Gastrocnemius medialis (tissue), 4 donors: ENCODE measurements around the gene RASAL2. TPM values are rescaled to one million over a fixed set of nuclear protein-coding genes. Genes with fewer than 3 reads are reported as not detected.

Experiments used
- ATAC-seq, 2 donors: fragments of 150-250 bp; one replicate each; pipeline ENCODE4 v1.9.1; 2016
- DNase-seq, 2 donors: peaks; one replicate each; pipeline ENCODE4 v3.0.0-alpha.2; 2019
- H3K27ac ChIP-seq, 4 donors: fragments of 200-600 bp; sonication (generic); 1 replicate in 1 of 4; 2 replicates in 3 of 4; pipeline ENCODE4 v1.5.1; 2016 to 2018; ENCODE audit warnings: mild to moderate bottlenecking in 2 of 4, moderate library complexity in 1 of 4
- H3K27me3 ChIP-seq, 3 donors: fragments of 200-600 bp; sonication (generic) in 2 of 3; 1 replicate in 1 of 3; 2 replicates in 2 of 3; pipeline versions ENCODE4 v1.5.1 to v1.6.0; 2016 to 2019; ENCODE audit warnings: mild to moderate bottlenecking in 1 of 3, moderate library complexity in 1 of 3
- H3K36me3 ChIP-seq, 2 donors: fragments of 200-600 bp; sonication (generic) in 1 of 2; one replicate each; pipeline ENCODE4 v1.5.1; 2017 to 2018
- H3K4me1 ChIP-seq, 2 donors: fragments of 200-600 bp; sonication (generic) in 1 of 2; one replicate each; pipeline ENCODE4 v1.5.1; 2016 to 2017; ENCODE audit warnings: mild to moderate bottlenecking in 2 of 2
- H3K4me3 ChIP-seq, 4 donors: fragments of 200-600 bp; sonication (generic) in 3 of 4; 1 replicate in 1 of 4; 2 replicates in 3 of 4; pipeline ENCODE4 v1.5.1; 2016 to 2019; ENCODE audit warnings: mild to moderate bottlenecking in 2 of 4
- H3K9me3 ChIP-seq, 3 donors: fragments of 200-600 bp; sonication (generic) in 2 of 3; 1 replicate in 1 of 3; 2 replicates in 2 of 3; pipeline ENCODE4 v1.5.1; 2016 to 2019
- POLR2A ChIP-seq, 2 donors: fragments of 450-650 bp; IDR thresholded peaks; one replicate each; pipeline ENCODE4 v1.6.1; 2017; ENCODE audit warnings: antibody characterized with exemption in 2 of 2, mild to moderate bottlenecking in 2 of 2, moderate library complexity in 2 of 2
- in situ Hi-C, 4 donors: fragments of 200-750 bp; cut with MboI; loops; one replicate each; pipeline versions ENCODE4 v1.15.0 to v1.8.0; 2017; ENCODE audit warnings: low sequenced_read_pairs in 4 of 4
- intact Hi-C: fragments of 100-400 bp; cut with DNase I; formaldehyde crosslinking; loops from one replicate; pipeline ENCODE4 v1.15.1; 2023; ENCODE audit warnings: low total_unique reads
- total RNA-seq, 4 donors: library from RNA; depleted of rRNA; stranded (reverse); fragments of >200 nt; gene quantifications; one replicate each; pipeline versions ENCODE4 v1.1.0 to v1.2.3, GENCODE V29; 2016
- TF ChIP-seq, protein P1 (sequence below), 5 experiments: fragments of 450-650 bp in 3 of 5; fragments of 200-600 bp in 2 of 5; sonication (generic) in 2 of 5; IDR thresholded peaks in 4 of 5; conservative IDR thresholded peaks in 1 of 5; 1 replicate in 4 of 5; 2 replicates in 1 of 5; pipeline ENCODE4 v1.5.1; 2016 to 2019; ENCODE audit warnings: antibody characterized with exemption in 5 of 5, mild to moderate bottlenecking in 3 of 5, moderate library complexity in 3 of 5

The RASAL2 gene
- total RNA-seq, 4 donors from 2014 or later: 7.6 to 13.4 (median 8.8) TPM

DNA sequence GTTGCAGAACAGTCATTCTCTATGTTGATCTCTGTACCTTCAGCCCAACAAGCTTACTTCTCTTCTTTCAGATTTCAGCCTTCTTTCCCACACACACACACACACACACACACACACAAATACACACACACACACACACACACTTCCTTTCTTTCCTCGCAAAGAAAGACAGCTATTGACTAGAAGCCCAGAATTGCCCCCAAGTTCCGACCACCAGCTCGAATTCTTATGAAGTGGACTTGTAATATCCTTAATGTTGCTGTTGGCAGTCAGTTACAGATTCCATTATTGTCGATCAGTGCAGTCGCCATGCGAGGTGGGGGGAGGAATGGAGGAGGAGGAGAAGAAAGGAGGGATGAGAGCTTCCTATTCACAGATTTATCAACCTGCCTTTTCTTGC, 277.3 kb downstream of the RASAL2 start:
- Histone ChIP-seq H3K27me3 (no peaks in the 10 kb centered on the region), H3K4me1 (peaks cover 34 to 41% of the 10 kb centered on the region in 2 donors), H3K36me3 (no peaks in the 10 kb centered on the region), H3K4me3 (peak overlapping the region; percentile 27 to 55 (median 44)), H3K9me3 (no peaks in the 10 kb centered on the region), H3K27ac (peak overlapping the region in 3 of 4 donors; percentile 2 to 39 (median 16))
- intact Hi-C loops: no loop called here
- peak in 1 of 2 donors; percentile 53 for ATAC-seq
- no peak for DNase-seq
- in situ Hi-C loops: no loop called here
- TF ChIP-seq POLR2A (IDR thresholded peaks at IDR 0.05): no peak
- TF ChIP-seq, protein P1, sequence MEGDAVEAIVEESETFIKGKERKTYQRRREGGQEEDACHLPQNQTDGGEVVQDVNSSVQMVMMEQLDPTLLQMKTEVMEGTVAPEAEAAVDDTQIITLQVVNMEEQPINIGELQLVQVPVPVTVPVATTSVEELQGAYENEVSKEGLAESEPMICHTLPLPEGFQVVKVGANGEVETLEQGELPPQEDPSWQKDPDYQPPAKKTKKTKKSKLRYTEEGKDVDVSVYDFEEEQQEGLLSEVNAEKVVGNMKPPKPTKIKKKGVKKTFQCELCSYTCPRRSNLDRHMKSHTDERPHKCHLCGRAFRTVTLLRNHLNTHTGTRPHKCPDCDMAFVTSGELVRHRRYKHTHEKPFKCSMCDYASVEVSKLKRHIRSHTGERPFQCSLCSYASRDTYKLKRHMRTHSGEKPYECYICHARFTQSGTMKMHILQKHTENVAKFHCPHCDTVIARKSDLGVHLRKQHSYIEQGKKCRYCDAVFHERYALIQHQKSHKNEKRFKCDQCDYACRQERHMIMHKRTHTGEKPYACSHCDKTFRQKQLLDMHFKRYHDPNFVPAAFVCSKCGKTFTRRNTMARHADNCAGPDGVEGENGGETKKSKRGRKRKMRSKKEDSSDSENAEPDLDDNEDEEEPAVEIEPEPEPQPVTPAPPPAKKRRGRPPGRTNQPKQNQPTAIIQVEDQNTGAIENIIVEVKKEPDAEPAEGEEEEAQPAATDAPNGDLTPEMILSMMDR (IDR thresholded peaks at IDR 0.05 in 4 of 5, conservative IDR thresholded peaks at IDR 0.05 in 1 of 5): no peak

DNA sequence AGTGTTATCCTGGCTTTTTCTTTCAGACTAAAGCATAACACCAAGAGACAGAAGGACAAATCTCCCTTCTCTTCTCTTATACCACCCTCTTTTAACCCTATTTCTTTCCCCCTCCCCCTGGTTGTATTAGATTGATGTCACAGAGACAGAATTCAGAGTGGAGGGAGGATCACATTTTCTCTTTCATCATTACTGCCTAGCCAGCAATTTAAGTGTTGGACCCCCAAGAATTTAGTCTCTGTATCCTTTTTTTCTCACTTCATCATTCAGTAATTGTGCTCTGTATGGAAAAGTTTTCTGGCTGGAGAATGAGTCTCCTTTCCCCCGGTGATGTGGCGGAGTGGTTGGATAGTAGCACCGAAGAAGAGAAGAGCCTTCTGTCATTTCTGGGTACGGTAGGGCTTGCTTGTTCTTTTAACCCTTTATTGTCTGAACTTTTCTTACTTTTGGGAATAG, 278.1 kb downstream of the RASAL2 start:
- TF ChIP-seq, protein P1 (IDR thresholded peaks at IDR 0.05 in 4 of 5, conservative IDR thresholded peaks at IDR 0.05 in 1 of 5): no peak
- TF ChIP-seq POLR2A (IDR thresholded peaks at IDR 0.05): no peak
- no peaks in the 10 kb centered on the region for H3K9me3 ChIP-seq
- H3K4me1 ChIP-seq: peaks cover 40 to 41% of the 10 kb centered on the region in 2 donors
- no peaks in the 10 kb centered on the region for H3K36me3 ChIP-seq
- in situ Hi-C loops: no loop called here
- intact Hi-C loops: no loop called here
- H3K4me3 ChIP-seq: peak overlapping the region; percentile 27 to 55 (median 44)
- no peak for DNase-seq
- H3K27me3 ChIP-seq: no peaks in the 10 kb centered on the region
- peak overlapping the region in 3 of 4 donors; percentile 2 to 39 (median 16) for H3K27ac ChIP-seq
- peak in 1 of 2 donors; percentile 62 for ATAC-seq

DNA sequence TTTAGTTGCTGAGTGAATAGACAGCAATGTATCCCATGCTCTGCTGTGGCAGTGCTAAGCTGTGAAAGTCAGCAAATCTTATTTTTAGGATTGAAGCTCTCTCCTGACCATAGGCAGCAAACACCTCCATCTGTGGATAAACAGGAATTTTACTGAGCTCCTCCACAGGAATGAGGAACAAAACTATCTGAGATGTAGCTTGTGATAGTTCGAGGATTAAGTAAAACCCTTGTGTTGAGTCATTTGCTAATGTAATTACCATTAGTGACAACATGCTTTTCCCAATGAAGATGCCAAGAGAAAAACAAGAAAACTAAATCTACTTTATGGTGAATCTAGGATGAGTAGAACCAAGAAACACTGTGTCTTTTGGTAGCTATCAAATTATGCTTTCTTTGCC, 280.1 kb downstream of the RASAL2 start:
- TF ChIP-seq POLR2A (IDR thresholded peaks at IDR 0.05): no peak
- TF ChIP-seq, protein P1 (IDR thresholded peaks at IDR 0.05 in 4 of 5, conservative IDR thresholded peaks at IDR 0.05 in 1 of 5): no peak
- Histone ChIP-seq H3K36me3 (no peaks in the 10 kb centered on the region), H3K27ac (no peak overlapping the region), H3K4me1 (peaks cover 41% of the 10 kb centered on the region in 2 donors), H3K27me3 (no peaks in the 10 kb centered on the region), H3K4me3 (no peak overlapping the region), H3K9me3 (no peaks in the 10 kb centered on the region)
- in situ Hi-C loops (no loop called here), intact Hi-C loops (no loop called here)
- ATAC-seq: no peak
- no peak for DNase-seq

DNA sequence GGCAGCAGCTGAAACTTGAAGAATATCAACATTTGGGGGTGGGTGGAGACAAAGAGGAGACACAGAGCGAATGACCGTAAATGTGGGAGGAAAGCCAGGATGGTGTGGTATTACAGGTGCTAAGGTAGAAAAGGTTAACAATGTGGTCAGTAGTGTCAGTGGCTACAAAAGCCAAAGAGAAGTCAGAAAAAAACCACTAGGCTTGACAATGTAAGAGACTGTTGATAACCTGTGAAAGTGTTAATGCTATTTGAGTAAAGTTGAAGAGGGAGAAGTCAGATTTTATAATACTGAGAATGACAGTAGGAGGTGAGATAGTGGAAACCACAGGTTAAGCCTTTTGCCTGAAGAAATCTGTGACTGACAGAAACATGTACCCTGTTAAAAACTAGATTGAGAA, 282.1 kb downstream of the RASAL2 start:
- TF ChIP-seq POLR2A (IDR thresholded peaks at IDR 0.05): no peak
- TF ChIP-seq, protein P1 (IDR thresholded peaks at IDR 0.05 in 4 of 5, conservative IDR thresholded peaks at IDR 0.05 in 1 of 5): no peak
- intact Hi-C loops: no loop called here
- Histone ChIP-seq H3K4me3 (no peak overlapping the region), H3K9me3 (no peaks in the 10 kb centered on the region), H3K4me1 (peaks cover 36 to 37% of the 10 kb centered on the region in 2 donors), H3K27ac (no peak overlapping the region), H3K36me3 (no peaks in the 10 kb centered on the region), H3K27me3 (no peaks in the 10 kb centered on the region)
- in situ Hi-C loops: no loop called here
- ATAC-seq (no peak), DNase-seq (no peak)

DNA sequence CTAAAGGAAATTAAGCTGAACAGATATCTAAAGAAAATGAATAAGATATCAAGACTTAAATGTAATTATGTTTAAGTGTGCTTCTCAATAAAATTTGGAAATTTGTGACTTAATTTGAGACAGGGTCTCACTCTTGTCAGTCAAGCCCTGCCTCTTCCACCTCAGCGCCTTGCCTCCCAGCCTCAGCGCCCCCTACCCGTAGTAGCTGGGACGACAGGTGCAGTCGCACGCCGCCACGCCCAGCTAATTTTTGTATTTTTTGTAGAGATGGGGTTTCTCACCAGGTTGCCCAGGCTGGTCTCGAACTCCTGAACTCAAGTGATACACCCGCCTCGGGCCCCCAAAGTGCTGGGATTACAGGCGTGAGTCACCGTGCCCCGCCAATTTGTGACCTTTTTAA, 285.9 kb downstream of the RASAL2 start:
- in situ Hi-C loops: no loop called here
- no peak for DNase-seq
- TF ChIP-seq, protein P1 (IDR thresholded peaks at IDR 0.05 in 4 of 5, conservative IDR thresholded peaks at IDR 0.05 in 1 of 5): no peak
- TF ChIP-seq POLR2A (IDR thresholded peaks at IDR 0.05): no peak
- Histone ChIP-seq H3K4me1 (peaks cover 3 to 12% of the 10 kb centered on the region in 2 donors), H3K9me3 (no peaks in the 10 kb centered on the region), H3K4me3 (no peak overlapping the region), H3K36me3 (no peaks in the 10 kb centered on the region), H3K27me3 (no peaks in the 10 kb centered on the region), H3K27ac (no peak overlapping the region)
- intact Hi-C loops: no loop called here
- no peak for ATAC-seq
